ENCODE results near the gene COA1. TPM values are rescaled to one million over a fixed set of nuclear protein-coding genes. Genes with fewer than 3 reads are reported as not detected.
"Not testable (repeated sequence)": the region's sequence is repeated elsewhere in the genome, so short reads cannot be mapped to it uniquely, and the experiment has no call there.

COA1 gene
- polyA plus RNA-seq, 1 donor from 2014 or later = 48.5 TPM

DNA sequence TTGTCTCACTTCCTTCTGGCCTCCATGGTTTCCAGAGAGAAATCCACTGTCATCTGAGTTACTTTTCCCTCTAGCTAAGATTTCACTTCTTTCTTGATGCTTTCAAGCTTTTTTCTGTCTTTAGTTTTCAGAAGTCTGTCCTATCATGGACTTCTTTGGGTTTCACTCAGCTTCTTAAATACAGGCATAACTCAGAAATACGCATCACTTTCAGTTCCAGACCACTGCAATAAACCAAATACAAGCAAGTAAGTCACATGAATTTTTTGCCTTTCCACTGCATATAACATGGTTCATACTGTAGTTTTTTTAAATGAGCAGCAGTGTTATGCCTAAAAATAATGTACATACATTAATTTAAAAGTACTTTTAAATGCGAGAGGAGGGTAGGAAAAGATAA lies 97.8 kb downstream of the COA1 start:
- Mint-ChIP-seq H3K27ac (peak overlapping the region in 2 of 3 donors; percentile 37 to 87), H3K36me3 (peaks cover 10% of the 10 kb centered on the region), H3K9me3 (no peaks in the 10 kb centered on the region), H3K4me1 (peaks cover 39 to 56% (median 45%) of the 10 kb centered on the region in 3 donors), H3K4me3 (peak overlapping the region in 1 of 4 donors; percentile 61), H3K27me3 (no peaks in the 10 kb centered on the region)

DNA sequence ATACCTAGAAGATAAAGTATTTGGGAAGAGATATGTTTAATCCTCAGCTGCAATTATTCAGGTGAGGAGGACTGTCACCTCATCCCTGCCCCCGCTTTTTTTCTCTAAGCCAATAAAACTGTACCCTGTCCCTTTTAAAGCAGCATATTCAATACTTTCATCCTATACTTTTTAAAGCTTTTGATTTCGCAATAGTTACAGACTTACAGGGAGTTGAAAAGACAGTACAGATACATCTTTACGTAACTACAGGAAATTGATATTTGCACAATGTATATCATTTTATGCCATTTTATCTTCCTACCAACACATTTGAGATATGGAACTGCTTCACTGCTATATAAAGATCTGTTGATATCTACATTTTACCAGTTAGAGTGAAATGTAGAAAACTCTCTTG lies 98.8 kb downstream of the COA1 start:
- Mint-ChIP-seq H3K9me3 (no peaks in the 10 kb centered on the region), H3K36me3 (peaks cover 10% of the 10 kb centered on the region), H3K27me3 (no peaks in the 10 kb centered on the region), H3K27ac (peak overlapping the region; percentile 37 to 81 (median 68)), H3K4me3 (no peak overlapping the region), H3K4me1 (peaks cover 49 to 58% (median 52%) of the 10 kb centered on the region in 3 donors)

DNA sequence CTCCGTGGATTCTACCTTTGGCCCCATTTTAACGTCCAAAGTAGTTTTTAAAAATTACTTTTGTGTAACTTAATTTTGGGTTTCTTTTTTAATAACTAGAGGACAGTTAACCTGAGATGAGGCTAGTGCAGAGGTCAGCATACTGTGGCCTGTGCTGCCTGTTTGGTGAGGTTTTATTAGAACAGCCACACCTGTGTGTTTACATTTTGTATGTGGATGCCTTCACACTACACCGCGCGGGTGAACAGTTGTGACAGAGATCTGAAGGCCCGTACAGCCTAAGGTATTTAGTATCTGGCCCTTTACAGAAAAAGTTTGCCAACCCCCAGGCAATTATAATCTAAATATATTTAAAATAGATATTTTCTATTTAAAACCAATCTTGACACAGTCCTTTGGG lies 99.5 kb downstream of the COA1 start:
- Mint-ChIP-seq H3K27me3 (no peaks in the 10 kb centered on the region), H3K27ac (peak overlapping the region in 1 of 3 donors; percentile 39), H3K4me3 (no peak overlapping the region), H3K9me3 (no peaks in the 10 kb centered on the region), H3K36me3 (peaks cover 10% of the 10 kb centered on the region), H3K4me1 (peaks cover 53 to 63% (median 55%) of the 10 kb centered on the region in 3 donors)

DNA sequence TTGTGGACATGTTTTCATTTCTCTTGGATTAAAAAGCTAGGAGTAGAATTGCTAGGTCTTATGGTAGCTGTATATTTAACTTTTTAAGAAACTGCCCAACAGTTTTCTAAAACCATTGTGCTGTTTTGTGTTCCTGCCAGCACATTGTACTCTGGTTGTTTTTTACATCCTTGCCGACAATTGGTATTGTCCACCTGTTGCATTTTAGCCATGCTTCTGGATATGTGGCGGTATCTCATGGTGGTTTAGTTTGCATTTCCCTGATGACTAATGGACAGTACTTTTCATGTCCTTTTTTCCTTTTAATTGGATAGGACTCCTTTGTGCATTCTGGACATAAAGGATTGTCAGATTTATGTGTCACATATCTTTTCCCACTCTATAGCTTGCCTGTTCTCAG lies 100.9 kb downstream of the COA1 start:
- H3K4me3 Mint-ChIP-seq = no peak overlapping the region
- H3K36me3 Mint-ChIP-seq = peaks cover 10% of the 10 kb centered on the region
- no peaks in the 10 kb centered on the region for H3K27me3 Mint-ChIP-seq
- peaks cover 59 to 71% (median 60%) of the 10 kb centered on the region in 3 donors for H3K4me1 Mint-ChIP-seq
- no peaks in the 10 kb centered on the region for H3K9me3 Mint-ChIP-seq
- peak overlapping the region; percentile 39 to 66 (median 61) for H3K27ac Mint-ChIP-seq

DNA sequence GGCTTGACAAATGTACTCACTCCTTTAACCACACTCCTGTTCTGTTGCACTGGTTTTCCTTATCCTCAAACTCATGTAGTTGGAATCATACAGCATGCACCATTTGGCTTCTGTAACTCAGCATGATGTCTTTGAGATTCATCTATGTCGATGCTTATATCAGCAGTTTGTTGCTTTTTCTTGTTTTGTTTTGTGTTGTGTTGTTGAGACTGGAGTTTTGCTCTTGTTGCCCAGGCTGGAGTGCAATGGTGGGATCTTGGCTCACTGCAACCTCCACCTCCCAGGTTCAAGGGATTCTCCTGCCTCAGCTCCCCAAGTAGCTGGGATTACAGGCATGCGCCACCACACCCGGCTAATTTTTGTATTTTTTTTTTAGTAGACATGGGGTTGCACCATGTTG lies 101.5 kb downstream of the COA1 start:
- not testable (repeated sequence) for H3K9me3 Mint-ChIP-seq, H3K4me3 Mint-ChIP-seq, H3K27me3 Mint-ChIP-seq, H3K36me3 Mint-ChIP-seq
- H3K4me1 Mint-ChIP-seq = peaks cover 63 to 71% (median 67%) of the 10 kb centered on the region in 3 donors
- peak overlapping the region in 2 of 3 donors; percentile 64 to 72 for H3K27ac Mint-ChIP-seq

DNA sequence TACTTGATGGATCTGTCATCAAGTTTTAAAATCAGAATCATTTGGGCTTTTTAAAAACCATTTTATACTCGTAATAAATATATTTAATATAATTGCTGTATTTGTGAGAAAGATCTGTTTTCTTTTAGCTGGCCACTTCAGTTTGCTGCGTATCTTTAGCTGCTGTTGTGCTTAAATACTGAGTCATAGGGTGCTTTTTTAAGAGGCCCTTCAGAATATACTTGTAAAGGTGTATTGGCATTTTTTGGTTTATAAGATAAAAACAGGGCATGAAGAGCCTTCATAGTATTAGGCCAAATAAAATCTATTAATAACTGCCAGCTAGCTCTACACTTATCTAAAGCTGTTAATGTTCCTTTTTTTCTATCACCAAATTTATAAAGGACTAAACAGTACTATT lies 102.6 kb downstream of the COA1 start:
- Mint-ChIP-seq H3K36me3 (peaks cover 6% of the 10 kb centered on the region), H3K27me3 (no peaks in the 10 kb centered on the region), H3K9me3 (no peaks in the 10 kb centered on the region), H3K4me1 (peaks cover 66 to 73% (median 71%) of the 10 kb centered on the region in 3 donors), H3K27ac (peak overlapping the region in 2 of 3 donors; percentile 61 to 72), H3K4me3 (peak overlapping the region in 1 of 4 donors; percentile 14)

DNA sequence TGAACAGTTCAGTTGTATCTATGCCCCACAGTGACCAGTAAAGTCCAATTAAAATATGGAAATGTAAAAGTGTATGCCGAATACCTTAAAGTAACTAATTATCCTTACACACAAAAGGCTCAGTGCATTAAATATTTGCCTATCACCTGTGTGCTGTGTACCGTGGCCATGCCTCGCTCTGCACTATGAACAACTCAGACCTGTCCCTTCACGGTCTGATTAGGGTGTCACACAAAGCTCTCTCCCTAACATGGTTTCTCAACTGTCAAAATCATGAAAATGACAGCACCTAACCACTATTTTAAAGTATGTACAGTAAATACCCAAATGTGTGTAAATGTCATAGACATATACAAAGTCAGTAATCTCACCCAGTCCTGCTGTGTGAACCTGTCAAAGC lies 103.3 kb downstream of the COA1 start:
- Mint-ChIP-seq H3K4me3 (peak overlapping the region; percentile 14 to 83 (median 47)), H3K4me1 (peaks cover 65 to 75% (median 71%) of the 10 kb centered on the region in 3 donors), H3K9me3 (no peaks in the 10 kb centered on the region), H3K27ac (peak overlapping the region; percentile 72 to 94 (median 75)), H3K36me3 (peaks cover 6% of the 10 kb centered on the region), H3K27me3 (no peaks in the 10 kb centered on the region)

DNA sequence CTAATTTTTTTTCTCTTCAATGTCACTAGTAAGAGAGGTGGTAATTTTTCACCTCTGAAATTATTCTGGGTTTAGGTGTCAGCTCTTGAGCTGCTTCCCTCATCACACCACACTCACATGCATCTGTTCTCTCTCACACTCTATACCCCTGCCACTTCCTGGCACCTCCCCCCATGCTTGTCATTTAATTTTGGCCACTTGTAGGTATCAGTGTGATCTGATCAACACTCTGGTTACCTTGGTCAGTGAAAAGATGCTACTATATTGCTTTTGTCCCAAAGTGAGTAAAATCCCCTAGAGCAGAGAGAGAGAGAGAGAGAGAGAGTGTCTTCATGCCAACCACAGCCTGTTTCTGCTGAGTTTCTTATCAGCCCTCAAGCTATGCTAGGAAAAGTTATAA lies 103.9 kb downstream of the COA1 start:
- Mint-ChIP-seq H3K4me3 (peak overlapping the region; percentile 14 to 83 (median 59)), H3K4me1 (peaks cover 70 to 73% (median 70%) of the 10 kb centered on the region in 3 donors), H3K27ac (peak overlapping the region; percentile 72 to 94 (median 75)), H3K9me3 (no peaks in the 10 kb centered on the region), H3K36me3 (peaks cover 6% of the 10 kb centered on the region), H3K27me3 (no peaks in the 10 kb centered on the region)

DNA sequence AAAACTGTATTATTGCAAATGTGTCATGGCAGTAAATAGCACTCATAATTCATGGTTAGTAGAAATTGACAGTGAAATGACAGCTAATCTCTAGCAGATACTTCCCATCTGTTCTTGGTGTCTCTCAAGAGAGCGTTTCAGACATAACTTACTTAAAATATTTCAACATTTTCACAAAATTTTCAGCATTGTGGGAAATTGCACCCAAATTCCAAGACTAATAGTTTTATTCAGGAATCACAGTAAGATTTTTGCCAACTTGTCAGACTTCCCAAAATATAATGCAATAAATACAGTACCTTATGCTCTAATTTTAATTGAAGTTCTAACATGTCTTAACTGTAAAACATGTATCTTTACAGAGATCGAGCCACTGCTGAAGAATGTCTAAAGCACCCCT lies 105.2 kb downstream of the COA1 start:
- peaks cover 66 to 69% (median 68%) of the 10 kb centered on the region in 3 donors for H3K4me1 Mint-ChIP-seq
- H3K27ac Mint-ChIP-seq = peak overlapping the region in 2 of 3 donors; percentile 46 to 72
- H3K27me3 Mint-ChIP-seq = no peaks in the 10 kb centered on the region
- H3K36me3 Mint-ChIP-seq = peaks cover 6% of the 10 kb centered on the region
- no peaks in the 10 kb centered on the region for H3K9me3 Mint-ChIP-seq
- H3K4me3 Mint-ChIP-seq = peak overlapping the region in 2 of 4 donors; percentile 7 to 29

DNA sequence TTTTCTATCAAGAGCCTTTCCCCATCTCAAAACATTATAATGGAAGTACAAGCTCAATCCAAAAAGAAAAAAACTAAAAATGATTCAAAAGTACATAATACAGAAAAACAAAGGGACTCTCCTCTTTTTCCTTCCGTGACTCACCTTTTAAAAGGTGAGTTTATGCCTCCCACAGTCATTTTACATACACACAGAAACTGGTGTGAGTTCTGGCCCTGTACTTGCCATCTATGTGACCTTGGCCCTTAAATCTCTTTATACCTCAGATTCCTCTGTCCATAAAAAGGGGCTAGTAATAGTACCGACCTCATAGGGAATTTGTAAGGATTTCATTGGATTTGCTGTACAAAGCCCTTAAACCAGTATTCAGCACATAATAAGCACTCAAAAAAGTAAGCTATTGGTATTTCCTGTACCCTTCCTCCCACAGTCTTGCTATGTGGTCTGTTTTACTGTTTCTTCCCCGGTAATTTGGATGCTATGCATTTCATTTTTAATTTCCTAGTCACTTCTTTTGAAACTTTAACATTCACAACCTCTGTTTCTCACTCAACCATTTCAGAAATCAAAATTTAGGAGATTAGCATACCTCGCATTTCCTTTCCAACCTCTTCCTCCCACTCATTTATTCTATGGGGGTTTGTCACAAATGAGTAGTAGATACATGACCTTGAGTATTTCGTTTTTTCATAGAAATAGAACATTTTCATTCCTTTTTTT lies 107.4 kb downstream of the COA1 start:
- Mint-ChIP-seq H3K27me3 (no peaks in the 10 kb centered on the region), H3K27ac (peak overlapping the region; percentile 72 to 93 (median 86)), H3K9me3 (no peaks in the 10 kb centered on the region), H3K36me3 (no peaks in the 10 kb centered on the region), H3K4me3 (peak overlapping the region in 2 of 4 donors; percentile 16 to 63), H3K4me1 (peaks cover 49 to 54% (median 52%) of the 10 kb centered on the region in 3 donors)

DNA sequence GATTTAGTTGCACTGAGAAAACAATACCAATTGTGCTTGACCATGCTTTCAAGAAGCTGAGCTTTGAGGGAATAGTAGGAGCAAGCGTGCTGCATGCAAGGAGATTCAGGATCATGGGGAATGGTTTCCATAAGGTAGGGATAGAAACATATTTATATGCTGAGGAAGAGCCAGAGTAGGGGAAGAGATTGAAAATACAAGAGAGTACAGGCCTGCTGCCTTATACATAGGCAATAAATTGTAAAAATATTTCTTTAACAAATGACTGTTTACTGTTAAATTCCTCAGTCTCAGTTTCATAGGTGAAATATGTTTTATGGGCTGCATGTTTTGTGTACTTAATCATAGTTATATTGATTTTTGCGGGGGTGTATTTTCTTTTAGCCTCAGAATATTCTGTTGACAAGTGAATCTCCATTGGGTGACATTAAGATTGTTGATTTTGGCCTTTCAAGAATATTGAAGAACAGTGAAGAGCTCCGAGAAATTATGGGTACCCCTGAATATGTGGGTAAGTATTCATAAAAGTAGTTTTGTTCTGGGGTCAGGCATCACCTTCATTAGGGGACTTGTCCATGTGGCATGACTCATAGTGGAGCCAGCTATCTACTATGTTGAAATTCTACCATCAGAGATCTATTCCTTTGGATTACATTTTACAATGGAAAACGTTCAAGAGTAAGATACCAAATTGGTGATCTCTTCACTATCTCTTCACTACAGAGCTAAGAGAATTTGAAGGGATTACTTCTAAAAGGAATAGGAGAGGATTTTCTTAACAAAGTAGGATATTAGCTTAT lies 109.9 kb downstream of the COA1 start:
- no peaks in the 10 kb centered on the region for H3K27me3 Mint-ChIP-seq
- no peak overlapping the region for H3K27ac Mint-ChIP-seq
- H3K4me3 Mint-ChIP-seq = no peak overlapping the region
- H3K4me1 Mint-ChIP-seq = peaks cover 41% of the 10 kb centered on the region in 3 donors
- H3K36me3 Mint-ChIP-seq = no peaks in the 10 kb centered on the region
- H3K9me3 Mint-ChIP-seq = no peaks in the 10 kb centered on the region

DNA sequence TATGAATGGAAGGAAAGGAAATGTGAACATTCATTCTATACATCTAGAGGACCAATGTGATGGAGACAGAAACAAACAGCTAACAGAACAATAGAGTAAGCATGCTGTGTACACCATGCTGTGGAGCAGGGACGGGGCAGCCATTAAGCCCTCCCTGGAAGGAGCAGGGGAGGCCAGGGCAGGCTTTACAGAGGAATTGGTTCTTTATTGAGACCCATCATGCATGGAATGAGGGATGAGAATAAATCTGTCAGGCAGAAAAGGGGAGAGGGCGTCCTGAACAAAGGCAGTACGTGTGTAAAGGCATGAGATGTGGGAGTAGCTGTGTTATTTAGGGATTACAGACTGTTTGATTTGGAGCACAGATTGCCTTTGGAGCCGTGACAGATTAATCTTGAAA lies 111.2 kb downstream of the COA1 start:
- Mint-ChIP-seq H3K27me3 (no peaks in the 10 kb centered on the region), H3K9me3 (no peaks in the 10 kb centered on the region), H3K27ac (no peak overlapping the region), H3K4me1 (peaks cover 36 to 40% (median 40%) of the 10 kb centered on the region in 3 donors), H3K4me3 (no peak overlapping the region), H3K36me3 (no peaks in the 10 kb centered on the region)

DNA sequence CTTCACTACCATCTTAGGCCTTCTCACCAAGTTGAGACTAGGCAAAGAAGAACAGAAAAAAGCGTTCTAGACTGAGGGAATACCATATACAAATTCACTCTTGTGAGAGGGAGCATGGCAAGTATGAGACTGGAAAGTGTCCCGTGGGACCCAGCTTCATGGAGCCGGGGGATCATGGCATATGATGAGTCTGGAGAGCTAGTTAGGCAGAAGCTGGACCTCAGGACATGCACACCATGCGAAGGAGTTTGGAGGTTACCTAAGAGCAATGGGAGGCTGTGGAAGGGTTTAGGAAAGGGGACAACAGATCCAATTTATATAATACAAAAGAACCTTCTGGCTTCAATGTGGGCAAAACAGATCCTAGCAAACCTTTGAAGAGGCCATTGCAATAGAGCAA lies 112.3 kb downstream of the COA1 start:
- H3K36me3 Mint-ChIP-seq = no peaks in the 10 kb centered on the region
- H3K4me1 Mint-ChIP-seq = peaks cover 38 to 41% (median 39%) of the 10 kb centered on the region in 3 donors
- H3K27ac Mint-ChIP-seq = no peak overlapping the region
- H3K27me3 Mint-ChIP-seq = no peaks in the 10 kb centered on the region
- H3K4me3 Mint-ChIP-seq = no peak overlapping the region
- no peaks in the 10 kb centered on the region for H3K9me3 Mint-ChIP-seq

DNA sequence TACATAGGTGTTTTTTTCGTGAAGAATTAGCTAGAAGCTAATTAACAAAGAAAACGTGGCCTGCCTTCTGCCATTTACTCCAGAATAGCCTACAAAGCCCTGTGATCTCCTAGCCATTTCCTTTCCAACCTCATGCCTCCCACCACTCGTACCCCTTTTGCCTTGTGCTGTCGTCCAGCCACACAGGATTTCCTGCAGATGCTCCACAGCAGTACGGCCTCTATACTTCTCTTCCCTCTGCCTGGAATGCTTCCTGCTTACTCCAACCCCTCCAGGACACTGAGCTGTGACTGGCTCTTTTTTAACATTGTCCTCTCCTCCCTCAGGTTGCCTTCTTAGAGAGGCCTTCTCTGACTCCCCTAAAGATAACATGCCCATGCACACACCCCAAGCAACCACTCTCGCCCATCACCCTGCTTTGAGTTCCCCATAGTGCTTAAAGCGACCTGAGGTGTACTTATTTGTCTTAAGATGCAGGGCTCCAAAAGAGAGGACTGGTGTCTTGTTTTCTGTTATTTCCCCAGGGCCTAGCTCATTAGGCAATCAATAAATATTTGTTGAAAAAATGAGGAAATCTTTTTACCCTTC lies 113.7 kb downstream of the COA1 start:
- Mint-ChIP-seq H3K27me3 (no peaks in the 10 kb centered on the region), H3K36me3 (no peaks in the 10 kb centered on the region), H3K4me3 (peak overlapping the region in 1 of 4 donors; percentile 20), H3K9me3 (no peaks in the 10 kb centered on the region), H3K4me1 (peaks cover 33 to 38% (median 35%) of the 10 kb centered on the region in 3 donors), H3K27ac (peak overlapping the region in 2 of 3 donors; percentile 37 to 92)
